OCI-LY3 (cell line): ENCODE measurements around the gene CLRN2.

Experiments
- H2AFZ ChIP-seq: fragments of 200-600, 300-600 bp; shearing (Covaris generic); 2 replicates; pipeline ENCODE4 v1.6.0; 2014; ENCODE audit warnings: antibody characterized with exemption, low read depth, low read length
- H3K27ac ChIP-seq: fragments of 200-600, 300-600 bp; sonication (generic); 2 replicates; pipeline ENCODE4 v1.5.1; 2014; ENCODE audit warnings: mild to moderate bottlenecking, low read length, moderate library complexity, mixed read lengths
- H3K27me3 ChIP-seq: fragments of 200-600, 300-600 bp; sonication (generic); 2 replicates; pipeline ENCODE4 v1.6.1; 2014; ENCODE audit warnings: low read depth, low read length, mixed read lengths
- H3K36me3 ChIP-seq: fragments of 200-600, 300-600 bp; sonication (generic); replicated peaks from 2 replicates; pipeline ENCODE3; 2014; ENCODE audit warnings: low read depth, low read length, mixed read lengths
- H3K4me1 ChIP-seq: fragments of 300-600, 200-600 bp; sonication (generic); 2 replicates; pipeline ENCODE4 v1.6.1; 2014; ENCODE audit warnings: low read length, mixed read lengths
- H3K4me2 ChIP-seq: fragments of 200-600, 300-600 bp; sonication (generic); 2 replicates; pipeline ENCODE4 v1.6.1; 2014; ENCODE audit warnings: low read length, mixed read lengths
- H3K4me3 ChIP-seq: fragments of 300-600, 200-600 bp; sonication (generic); 2 replicates; pipeline ENCODE4 v1.5.1; 2014; ENCODE audit warnings: antibody characterized with exemption, mild to moderate bottlenecking, low read length, moderate library complexity
- H3K79me2 ChIP-seq: fragments of 300-600, 200-600 bp; shearing (Covaris generic); 2 replicates; pipeline ENCODE4 v1.6.1; 2014; ENCODE audit warnings: mild to moderate bottlenecking, low read length, mixed read lengths
- H3K9ac ChIP-seq: fragments of 300-600, 200-600 bp; shearing (Covaris generic); 2 replicates; pipeline ENCODE4 v1.6.0; 2014; ENCODE audit warnings: mild to moderate bottlenecking, low read length, moderate library complexity
- H3K9me3 ChIP-seq: fragments of 200-600, 300-600 bp; shearing (Covaris generic); 2 replicates; pipeline ENCODE4 v1.6.1; 2014; ENCODE audit warnings: low read length, mixed read lengths; ENCODE audit not compliant: insufficient read depth
- H4K20me1 ChIP-seq: fragments of 200-600, 300-600 bp; sonication (generic); 2 replicates; pipeline ENCODE4 v1.6.1; 2016; ENCODE audit warnings: low read length, mixed read lengths; ENCODE audit not compliant: insufficient read depth
- CTCF ChIP-seq: fragments of 200-600, 300-600 bp; sonication (generic); IDR thresholded peaks from 2 replicates; pipeline ENCODE4 v1.5.1; 2014; ENCODE audit warnings: antibody characterized with exemption, low read length, low read depth
- EZH2phosphoT487 ChIP-seq: fragments of 200-600 bp; shearing (Covaris generic); IDR thresholded peaks from 2 replicates; pipeline ENCODE4 v1.6.1; 2018; ENCODE audit warnings: antibody characterized with exemption, mixed run types, low read depth

CLRN2 gene

GRCh38 chr4:17552427-17552826 lies 37.5 kb downstream of the CLRN2 start:
- no peaks in the 10 kb centered on the region; the same call in 1 of the 2 replicates for H3K27me3 ChIP-seq
- no peak overlapping the region for H3K9ac ChIP-seq
- no peaks in the 10 kb centered on the region for H3K36me3 ChIP-seq
- no peak overlapping the region for H2AFZ ChIP-seq
- H3K4me2 ChIP-seq, result no peak overlapping the region
- H3K4me1 ChIP-seq, result 0 out of 2 replicates have a peak, but pooled peaks cover 4% of the 10 kb centered on the region
- no peak overlapping the region for H3K4me3 ChIP-seq
- no peaks in the 10 kb centered on the region for H3K79me2 ChIP-seq
- no peak overlapping the region for H3K27ac ChIP-seq
- H3K9me3 ChIP-seq, result no peaks in the 10 kb centered on the region
- TF ChIP-seq EZH2phosphoT487 (no peak), CTCF (no peak)
- H4K20me1 ChIP-seq, result no peaks in the 10 kb centered on the region

GRCh38 chr4:17554568-17554967 lies 39.6 kb downstream of the CLRN2 start:
- no peak overlapping the region for H2AFZ ChIP-seq
- H3K27ac ChIP-seq, result no peak overlapping the region
- H3K4me3 ChIP-seq, result no peak overlapping the region
- no peaks in the 10 kb centered on the region for H3K79me2 ChIP-seq
- TF ChIP-seq EZH2phosphoT487 (no peak), CTCF (no peak)
- no peaks in the 10 kb centered on the region for H3K4me1 ChIP-seq
- no peaks in the 10 kb centered on the region; the same call in 1 of the 2 replicates for H3K27me3 ChIP-seq
- H3K9ac ChIP-seq, result no peak overlapping the region
- no peaks in the 10 kb centered on the region for H4K20me1 ChIP-seq
- H3K9me3 ChIP-seq, result no peaks in the 10 kb centered on the region
- no peak overlapping the region for H3K4me2 ChIP-seq
- H3K36me3 ChIP-seq, result no peaks in the 10 kb centered on the region

- Histone ChIP-seq H3K27ac (no peak overlapping the region), H2AFZ (no peak overlapping the region), H3K4me1 (no peaks in the 10 kb centered on the region), H4K20me1 (no peaks in the 10 kb centered on the region), H3K4me3 (no peak overlapping the region), H3K9me3 (no peaks in the 10 kb centered on the region), H3K9ac (no peak overlapping the region), H3K27me3 (no peaks in the 10 kb centered on the region), H3K4me2 (no peak overlapping the region), H3K79me2 (no peaks in the 10 kb centered on the region), H3K36me3 (no peaks in the 10 kb centered on the region)
- TF ChIP-seq CTCF (no peak), EZH2phosphoT487 (no peak)
Measured at GRCh38 chr4:17556498-17556897, 41.5 kb downstream of the CLRN2 start.

- H3K27ac ChIP-seq, result no peak overlapping the region
- no peak overlapping the region for H3K9ac ChIP-seq
- no peak overlapping the region for H3K4me3 ChIP-seq
- no peaks in the 10 kb centered on the region for H3K36me3 ChIP-seq
- no peak overlapping the region for H3K4me2 ChIP-seq
- H3K9me3 ChIP-seq, result no peaks in the 10 kb centered on the region
- no peak for TF ChIP-seq EZH2phosphoT487
- no peak for TF ChIP-seq CTCF
- H4K20me1 ChIP-seq, result no peaks in the 10 kb centered on the region
- no peaks in the 10 kb centered on the region for H3K27me3 ChIP-seq
- no peaks in the 10 kb centered on the region for H3K4me1 ChIP-seq
- no peaks in the 10 kb centered on the region for H3K79me2 ChIP-seq
- no peak overlapping the region for H2AFZ ChIP-seq
Measured at GRCh38 chr4:17557880-17558279, 42.9 kb downstream of the CLRN2 start.
